ENCODE measurements around the gene PLEKHD1.

Gene PLEKHD1

GRCh38 chr14:69518289-69519101, 34.0 kb downstream of the PLEKHD1 start:
- no peak for DNase-seq (ENCODE audit: low spot score)

- DNase-seq (ENCODE audit: low spot score): no peak
Measured at GRCh38 chr14:69519204-69520100, 34.9 kb downstream of the PLEKHD1 start.

GRCh38 chr14:69522026-69522425, 37.5 kb downstream of the PLEKHD1 start:
- DNase-seq (ENCODE audit: low spot score): no peak

GRCh38 chr14:69525896-69526295, 41.4 kb downstream of the PLEKHD1 start:
- DNase-seq (ENCODE audit: low spot score): no peak

- no peak for DNase-seq (ENCODE audit: low spot score)
Measured at GRCh38 chr14:69527635-69528034, 43.1 kb downstream of the PLEKHD1 start.

GRCh38 chr14:69528143-69528542, 43.6 kb downstream of the PLEKHD1 start:
- DNase-seq (ENCODE audit: low spot score): no peak

GRCh38 chr14:69528930-69529329, 44.4 kb downstream of the PLEKHD1 start:
- DNase-seq (ENCODE audit: low spot score): no peak

GRCh38 chr14:69529563-69529962, 45.0 kb downstream of the PLEKHD1 start:
- no peak for DNase-seq (ENCODE audit: low spot score)

- no peak for DNase-seq (ENCODE audit: low spot score)
Measured at GRCh38 chr14:69530095-69530494, 45.6 kb downstream of the PLEKHD1 start.

- no peak for DNase-seq (ENCODE audit: low spot score)
Measured at GRCh38 chr14:69531135-69531534, 46.6 kb downstream of the PLEKHD1 start.

GRCh38 chr14:69532561-69533340, 48.2 kb downstream of the PLEKHD1 start:
- DNase-seq (ENCODE audit: low spot score): no peak

GRCh38 chr14:69535230-69535848, 50.8 kb downstream of the PLEKHD1 start:
- peak; percentile 85 for DNase-seq (ENCODE audit: low spot score)

- DNase-seq (ENCODE audit: low spot score): no peak
Measured at GRCh38 chr14:69536971-69537370, 52.4 kb downstream of the PLEKHD1 start.

- no peak for DNase-seq (ENCODE audit: low spot score)
Measured at GRCh38 chr14:69537900-69538299, 53.4 kb downstream of the PLEKHD1 start.

GRCh38 chr14:69538766-69539165, 54.2 kb downstream of the PLEKHD1 start:
- no peak for DNase-seq (ENCODE audit: low spot score)

- no peak for DNase-seq (ENCODE audit: low spot score)
Measured at GRCh38 chr14:69539631-69540410, 55.3 kb downstream of the PLEKHD1 start.

- no peak for DNase-seq (ENCODE audit: low spot score)
Measured at GRCh38 chr14:69540654-69541335, 56.3 kb downstream of the PLEKHD1 start.

- DNase-seq (ENCODE audit: low spot score): no peak
Measured at GRCh38 chr14:69542311-69542710, 57.8 kb downstream of the PLEKHD1 start.

- no peak for DNase-seq (ENCODE audit: low spot score)
Measured at GRCh38 chr14:69543341-69544115, 59.0 kb downstream of the PLEKHD1 start.
